Erythroblast (primary cell): Measurements from ENCODE around the gene RNASE9.

Experiments
- DNase-seq, 2 experiments: peaks; one replicate each; lab custom pipeline; 2025; lab: John Stamatoyannopoulos, UW
- GATA1 ChIP-seq: IDR thresholded peaks from 2 replicates; pipeline ENCODE4 v1.6.1; 2011; ENCODE audit warnings: low read depth, mild to moderate bottlenecking, control low read depth, low read length, moderate library complexity
- POLR2A ChIP-seq: IDR thresholded peaks from 2 replicates; pipeline ENCODE4 v1.6.1; 2011; ENCODE audit warnings: mild to moderate bottlenecking, low read length

The RNASE9 gene

GRCh38 chr14:20563971-20564370 is 3.1 kb upstream of the RNASE9 start:
- peak; percentile 44 to 79 for DNase-seq

GRCh38 chr14:20559461-20559904 is 1.4 kb downstream of the RNASE9 start:
- TF ChIP-seq POLR2A (no peak), GATA1 (no peak)
- no peak for DNase-seq

More at GRCh38 chr14:20563971-20564370, 3.1 kb upstream of the RNASE9 start:
- TF ChIP-seq GATA1 (no peak), POLR2A (no peak)

GRCh38 chr14:20557212-20557542 is 3.7 kb downstream of the RNASE9 start:
- TF ChIP-seq POLR2A (no peak), GATA1 (no peak)
- no peak for DNase-seq

- DNase-seq: peak; percentile 24 to 65
- TF ChIP-seq GATA1 (no peak), POLR2A (no peak)
Observed at GRCh38 chr14:20556500-20557211, 4.2 kb downstream of the RNASE9 start.

GRCh38 chr14:20555845-20556244 is 5.0 kb downstream of the RNASE9 start:
- no peak for DNase-seq

GRCh38 chr14:20553024-20553423 is 7.8 kb downstream of the RNASE9 start:
- DNase-seq: no peak
- TF ChIP-seq POLR2A (no peak), GATA1 (no peak)

More at GRCh38 chr14:20555845-20556244, 5.0 kb downstream of the RNASE9 start:
- no peak for TF ChIP-seq POLR2A
- TF ChIP-seq GATA1: no peak

- TF ChIP-seq GATA1 (no peak), POLR2A (no peak)
- DNase-seq: no peak
Observed at GRCh38 chr14:20551606-20552005, 9.2 kb downstream of the RNASE9 start.

- TF ChIP-seq POLR2A: no peak
- no peak for TF ChIP-seq GATA1
- DNase-seq: no peak
Observed at GRCh38 chr14:20550926-20551325, 9.9 kb downstream of the RNASE9 start.

GRCh38 chr14:20548414-20549158 is 12.3 kb downstream of the RNASE9 start:
- TF ChIP-seq POLR2A: no peak
- TF ChIP-seq GATA1: no peak
- peak in 1 of 2 experiments; percentile 4 for DNase-seq

- DNase-seq: no peak
- TF ChIP-seq POLR2A: no peak
- TF ChIP-seq GATA1: no peak
Observed at GRCh38 chr14:20546877-20547276, 14.0 kb downstream of the RNASE9 start.

GRCh38 chr14:20539906-20540305 is 20.9 kb downstream of the RNASE9 start:
- DNase-seq: no peak
- TF ChIP-seq POLR2A (no peak), GATA1 (no peak)

- TF ChIP-seq POLR2A (no peak), GATA1 (no peak)
- peak; percentile 69 to 74 for DNase-seq
Observed at GRCh38 chr14:20530771-20531571, 29.9 kb downstream of the RNASE9 start.

GRCh38 chr14:20529806-20530205 is 31.0 kb downstream of the RNASE9 start:
- TF ChIP-seq GATA1 (no peak), POLR2A (no peak)
- DNase-seq: no peak
